Retinal pigment epithelial cell (primary cell): Measurements from ENCODE around the gene NAAA.
"Not testable (repeated sequence)": the region's sequence is repeated elsewhere in the genome, so short reads cannot be mapped to it uniquely, and the experiment has no call there.

Experiments
- DNase-seq: peaks from one replicate; pipeline ENCODE4 v3.0.0-alpha.2; 2010; ENCODE audit warnings: low read depth
- H3K4me3 ChIP-seq: 2 replicates; pipeline ENCODE4 v1.5.1; 2011; ENCODE audit warnings: mild to moderate bottlenecking, low read length, control low read depth, moderate library complexity
- TF ChIP-seq, protein P1 (sequence below): conservative IDR thresholded peaks from 2 replicates; pipeline ENCODE4 v1.5.1; 2011; ENCODE audit warnings: low read depth, low read length, control low read depth, inconsistent platforms

The NAAA gene

DNA sequence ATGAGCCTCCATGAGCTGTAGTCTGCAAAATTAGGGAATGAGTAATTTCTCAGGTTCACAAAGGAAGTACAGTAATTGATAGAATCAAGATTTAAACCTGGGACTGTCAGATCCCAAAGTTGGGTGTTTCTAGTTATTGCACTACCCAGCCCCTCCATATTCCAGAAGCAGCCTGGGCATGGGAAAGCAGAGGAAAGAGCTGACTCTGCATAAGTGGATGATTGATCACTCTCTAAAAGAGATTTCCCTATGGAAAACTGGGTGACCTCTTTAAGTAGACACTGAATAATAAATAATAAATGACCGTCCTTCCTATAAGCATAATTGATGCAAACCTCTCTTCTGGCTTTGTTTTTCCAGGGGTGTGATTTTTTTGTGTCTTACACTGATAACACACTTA, 5.2 kb downstream of the NAAA start:
- H3K4me3 ChIP-seq: no peak overlapping the region
- TF ChIP-seq, protein P1, sequence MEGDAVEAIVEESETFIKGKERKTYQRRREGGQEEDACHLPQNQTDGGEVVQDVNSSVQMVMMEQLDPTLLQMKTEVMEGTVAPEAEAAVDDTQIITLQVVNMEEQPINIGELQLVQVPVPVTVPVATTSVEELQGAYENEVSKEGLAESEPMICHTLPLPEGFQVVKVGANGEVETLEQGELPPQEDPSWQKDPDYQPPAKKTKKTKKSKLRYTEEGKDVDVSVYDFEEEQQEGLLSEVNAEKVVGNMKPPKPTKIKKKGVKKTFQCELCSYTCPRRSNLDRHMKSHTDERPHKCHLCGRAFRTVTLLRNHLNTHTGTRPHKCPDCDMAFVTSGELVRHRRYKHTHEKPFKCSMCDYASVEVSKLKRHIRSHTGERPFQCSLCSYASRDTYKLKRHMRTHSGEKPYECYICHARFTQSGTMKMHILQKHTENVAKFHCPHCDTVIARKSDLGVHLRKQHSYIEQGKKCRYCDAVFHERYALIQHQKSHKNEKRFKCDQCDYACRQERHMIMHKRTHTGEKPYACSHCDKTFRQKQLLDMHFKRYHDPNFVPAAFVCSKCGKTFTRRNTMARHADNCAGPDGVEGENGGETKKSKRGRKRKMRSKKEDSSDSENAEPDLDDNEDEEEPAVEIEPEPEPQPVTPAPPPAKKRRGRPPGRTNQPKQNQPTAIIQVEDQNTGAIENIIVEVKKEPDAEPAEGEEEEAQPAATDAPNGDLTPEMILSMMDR: no peak
- DNase-seq: no peak

DNA sequence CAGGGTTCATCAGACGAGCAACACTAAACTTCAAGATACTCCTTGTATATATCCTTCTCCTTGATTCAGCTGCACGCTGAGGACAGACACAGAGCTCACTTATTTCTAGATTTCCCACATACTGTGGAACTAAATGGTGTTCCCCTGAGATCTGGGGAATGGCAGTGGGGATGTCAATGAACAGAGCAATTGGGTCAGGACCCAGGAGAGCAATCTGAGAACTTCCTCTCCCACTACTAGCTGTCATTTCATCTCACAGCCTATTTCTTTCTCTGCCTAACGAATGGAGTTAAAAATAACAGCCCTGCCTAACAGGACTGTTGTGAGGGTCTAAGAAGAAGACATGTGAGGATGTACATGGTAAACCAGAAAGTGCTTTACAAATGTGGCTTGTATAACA, 10.7 kb downstream of the NAAA start:
- DNase-seq: no peak
- no peak overlapping the region for H3K4me3 ChIP-seq
- TF ChIP-seq, protein P1: no peak

DNA sequence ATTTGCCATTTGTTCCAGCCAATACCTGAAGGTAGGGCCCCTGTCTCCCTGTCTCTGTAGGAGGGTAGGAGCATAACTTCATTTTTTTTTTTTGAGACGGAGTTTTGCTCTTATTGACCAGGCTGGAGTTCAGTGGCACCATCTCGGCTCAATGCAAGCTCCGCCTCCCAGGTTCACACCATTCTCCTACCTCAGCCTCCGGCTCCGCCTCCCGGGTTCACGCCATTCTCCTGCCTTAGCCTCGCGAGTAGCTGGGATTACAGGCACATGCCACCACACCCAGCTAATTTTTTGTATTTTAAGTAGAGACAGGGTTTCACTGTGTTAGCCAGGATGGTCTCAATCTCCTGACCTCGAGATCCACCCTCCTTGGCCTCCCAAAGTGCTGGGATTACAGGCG, 15.9 kb downstream of the NAAA start:
- not testable (repeated sequence) for H3K4me3 ChIP-seq, DNase-seq

DNA sequence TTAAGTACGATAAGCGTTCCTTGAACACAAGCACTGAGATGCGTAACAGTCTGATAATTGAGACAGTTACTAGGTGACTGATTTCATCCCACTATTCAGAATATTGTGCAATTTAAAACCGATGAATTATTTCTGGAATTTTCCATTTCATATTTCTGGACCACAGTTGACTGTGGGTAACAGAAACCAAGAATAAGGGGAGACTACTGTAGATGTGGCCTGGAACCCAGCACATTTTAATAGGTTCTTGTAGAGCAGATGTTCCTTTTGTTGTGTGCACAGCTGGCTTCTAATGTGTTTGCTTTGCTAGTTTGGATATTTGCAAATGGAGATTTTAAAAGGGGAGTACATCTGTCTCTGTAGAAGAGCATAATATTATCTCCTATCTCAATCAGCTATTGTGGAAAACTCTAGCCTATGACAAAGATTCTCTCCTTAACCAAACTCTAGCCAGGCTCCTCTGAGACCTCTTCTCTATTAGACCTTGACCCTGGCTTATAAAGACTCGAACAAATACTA, 16.4 kb downstream of the NAAA start:
- TF ChIP-seq, protein P1: no peak
- no peak for DNase-seq
- H3K4me3 ChIP-seq: no peak overlapping the region

DNA sequence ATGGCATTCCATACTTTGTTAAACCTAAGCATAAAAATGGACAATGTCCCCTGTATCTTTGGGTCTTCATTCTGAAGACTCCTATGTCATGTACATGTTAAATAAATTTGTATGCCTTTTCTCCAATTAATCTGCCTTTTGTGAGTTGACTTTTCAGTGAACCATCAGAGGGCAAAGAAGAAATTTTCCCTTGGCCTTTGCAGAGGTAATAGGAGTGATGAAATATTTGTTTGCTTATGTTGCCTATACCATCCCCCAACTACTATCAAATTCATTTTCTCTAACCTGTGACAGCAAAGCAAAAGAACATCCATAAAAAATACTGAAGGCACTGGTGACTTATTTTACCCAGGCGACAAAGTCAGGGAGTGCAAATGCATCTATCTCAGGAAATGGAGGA, 18.2 kb downstream of the NAAA start:
- no peak for DNase-seq
- TF ChIP-seq, protein P1: no peak
- H3K4me3 ChIP-seq: no peak overlapping the region

DNA sequence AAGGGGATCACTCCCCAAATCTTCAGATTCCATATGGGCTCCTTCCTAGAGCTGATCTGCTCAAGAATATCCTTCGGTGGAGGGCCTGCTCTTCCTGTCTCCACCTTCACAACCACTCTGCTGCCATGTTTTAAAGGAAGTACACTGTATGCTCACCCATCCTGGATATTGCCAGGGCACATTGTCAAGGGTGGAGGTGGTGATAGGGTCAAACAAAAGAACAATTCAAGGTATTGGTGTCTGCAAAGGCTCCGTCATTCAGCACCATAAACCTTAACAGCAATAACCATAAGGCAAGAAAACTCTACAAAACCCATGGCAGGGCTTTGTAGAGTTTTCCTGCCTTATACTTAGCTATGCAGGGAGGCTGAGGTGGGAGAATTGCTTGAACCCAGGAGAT, 18.9 kb downstream of the NAAA start:
- no peak for DNase-seq
- TF ChIP-seq, protein P1: no peak
- no peak overlapping the region for H3K4me3 ChIP-seq

DNA sequence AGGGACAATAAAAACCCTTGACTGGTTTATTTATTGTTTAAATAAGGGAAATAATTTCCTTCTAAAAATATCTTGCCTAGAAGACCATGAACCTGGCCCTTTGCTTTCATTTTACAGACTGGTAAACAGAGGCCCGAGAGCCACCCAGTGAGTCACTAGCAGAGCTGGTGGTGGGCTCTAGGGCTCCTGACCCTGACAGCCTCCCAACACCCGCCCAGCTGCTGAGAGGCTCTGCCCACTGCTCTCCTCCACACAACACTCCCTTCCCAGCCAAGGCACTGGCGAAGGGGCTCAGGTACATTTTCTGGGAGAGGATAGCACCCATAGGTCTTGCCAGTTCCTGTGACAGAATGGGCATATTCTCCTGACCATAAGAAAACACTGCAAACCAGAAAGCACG, 20.5 kb downstream of the NAAA start:
- no peak overlapping the region for H3K4me3 ChIP-seq
- DNase-seq: no peak
- TF ChIP-seq, protein P1: no peak

DNA sequence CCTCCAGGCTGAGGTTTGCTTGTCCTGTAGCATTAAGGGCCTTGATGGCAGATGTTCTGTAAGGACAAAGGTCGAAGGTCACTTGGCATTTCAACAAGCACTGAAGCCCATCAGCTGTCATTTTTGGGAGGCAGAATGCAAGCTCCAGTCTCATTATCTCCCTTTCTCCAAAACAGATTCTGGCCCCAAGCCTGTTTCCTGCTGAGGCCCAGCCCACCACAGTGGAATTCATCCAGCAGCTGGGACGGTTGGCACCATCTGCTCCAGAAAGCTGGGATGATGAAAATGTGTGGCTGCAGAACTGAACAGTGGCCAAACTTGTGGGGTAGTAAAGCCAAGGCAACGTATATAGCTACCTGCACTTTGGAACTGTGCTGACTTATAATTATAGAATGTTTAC, 20.9 kb downstream of the NAAA start:
- TF ChIP-seq, protein P1: no peak
- H3K4me3 ChIP-seq: no peak overlapping the region
- no peak for DNase-seq
